SJCRH30 (cell line): ENCODE results near the gene TM9SF1. TPM values are rescaled to one million over a fixed set of nuclear protein-coding genes. Genes with fewer than 3 reads are reported as not detected.

Experiments used
- DNase-seq, 2 experiments: peaks; one replicate each; pipeline ENCODE4 v3.0.0-alpha.2; 2015 to 2020
- H3K27ac ChIP-seq: fragments of 250-450 bp; sonication (Bioruptor Pico); 2 replicates; pipeline ENCODE4 v1.5.1; 2020; ENCODE audit warnings: mild to moderate bottlenecking, moderate library complexity
- H3K27me3 ChIP-seq: fragments of 250-450 bp; sonication (Bioruptor Pico); 2 replicates; pipeline ENCODE4 v1.5.1; 2020; ENCODE audit warnings: mild to moderate bottlenecking, moderate library complexity
- H3K36me3 ChIP-seq: fragments of 250-450 bp; sonication (Bioruptor Pico); 2 replicates; pipeline ENCODE4 v1.5.1; 2020; ENCODE audit warnings: mild to moderate bottlenecking, moderate library complexity
- H3K4me1 ChIP-seq: fragments of 250-450 bp; sonication (Bioruptor Pico); 2 replicates; pipeline ENCODE4 v1.5.1; 2020; ENCODE audit warnings: mild to moderate bottlenecking, moderate library complexity
- H3K4me3 ChIP-seq: fragments of 250-450 bp; sonication (Bioruptor Pico); 2 replicates; pipeline ENCODE4 v1.5.1; 2020; ENCODE audit warnings: mild to moderate bottlenecking, moderate library complexity
- H3K9me3 ChIP-seq: fragments of 250-450 bp; sonication (Bioruptor Pico); replicated peaks from 2 replicates; pipeline ENCODE4 v1.5.1; 2020; ENCODE audit warnings: mild to moderate bottlenecking, moderate library complexity
- total RNA-seq: library from RNA; depleted of rRNA; stranded (reverse); fragments of >200 nt; shearing (Covaris generic); gene quantifications from 2 replicates; pipeline ENCODE4 v1.2.3, GENCODE V29; 2014; rRNA removed

The TM9SF1 gene
- total RNA-seq, 1 experiment from 2014 or later: 32.6 TPM

DNA sequence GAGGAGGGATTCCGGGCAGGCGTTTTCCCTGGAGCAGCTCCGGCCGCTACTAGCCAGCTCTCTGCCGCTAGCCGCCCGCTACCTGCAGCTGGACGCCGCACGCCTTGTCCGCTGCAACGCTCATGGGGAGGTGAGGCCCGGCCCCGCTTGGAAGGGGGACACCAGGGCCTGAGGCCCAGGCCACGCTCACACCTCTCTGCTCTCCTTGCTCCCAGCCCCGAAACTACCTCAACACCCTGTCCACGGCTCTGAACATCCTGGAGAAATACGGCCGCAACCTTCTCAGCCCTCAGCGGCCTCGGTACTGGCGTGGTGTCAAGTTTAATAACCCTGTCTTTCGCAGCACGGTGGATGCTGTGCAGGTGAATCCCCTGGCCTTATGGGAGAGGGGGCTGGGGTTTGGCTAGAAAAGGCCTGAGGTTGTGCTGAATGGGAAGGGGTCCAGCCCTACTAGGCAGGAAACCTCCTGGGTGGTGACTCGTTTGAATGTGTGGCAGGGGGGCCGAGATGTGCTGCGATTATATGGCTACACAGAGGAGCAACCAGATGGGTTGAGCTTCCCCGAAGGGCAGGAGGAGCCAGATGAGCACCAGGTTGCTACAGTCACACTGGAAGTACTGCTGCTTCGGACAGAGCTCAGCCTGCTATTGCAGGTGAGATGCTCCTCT lies 47.3 kb downstream of the TM9SF1 start:
- DNase-seq: no peak
- Histone ChIP-seq H3K4me3 (peak overlapping the region; percentile 87), H3K27ac (peak overlapping the region; percentile 8; the same call in 1 of the 2 replicates), H3K36me3 (peaks cover 32% of the 10 kb centered on the region), H3K4me1 (peaks cover 3% of the 10 kb centered on the region; the same call in 1 of the 2 replicates), H3K9me3 (no peaks in the 10 kb centered on the region), H3K27me3 (no peaks in the 10 kb centered on the region)

DNA sequence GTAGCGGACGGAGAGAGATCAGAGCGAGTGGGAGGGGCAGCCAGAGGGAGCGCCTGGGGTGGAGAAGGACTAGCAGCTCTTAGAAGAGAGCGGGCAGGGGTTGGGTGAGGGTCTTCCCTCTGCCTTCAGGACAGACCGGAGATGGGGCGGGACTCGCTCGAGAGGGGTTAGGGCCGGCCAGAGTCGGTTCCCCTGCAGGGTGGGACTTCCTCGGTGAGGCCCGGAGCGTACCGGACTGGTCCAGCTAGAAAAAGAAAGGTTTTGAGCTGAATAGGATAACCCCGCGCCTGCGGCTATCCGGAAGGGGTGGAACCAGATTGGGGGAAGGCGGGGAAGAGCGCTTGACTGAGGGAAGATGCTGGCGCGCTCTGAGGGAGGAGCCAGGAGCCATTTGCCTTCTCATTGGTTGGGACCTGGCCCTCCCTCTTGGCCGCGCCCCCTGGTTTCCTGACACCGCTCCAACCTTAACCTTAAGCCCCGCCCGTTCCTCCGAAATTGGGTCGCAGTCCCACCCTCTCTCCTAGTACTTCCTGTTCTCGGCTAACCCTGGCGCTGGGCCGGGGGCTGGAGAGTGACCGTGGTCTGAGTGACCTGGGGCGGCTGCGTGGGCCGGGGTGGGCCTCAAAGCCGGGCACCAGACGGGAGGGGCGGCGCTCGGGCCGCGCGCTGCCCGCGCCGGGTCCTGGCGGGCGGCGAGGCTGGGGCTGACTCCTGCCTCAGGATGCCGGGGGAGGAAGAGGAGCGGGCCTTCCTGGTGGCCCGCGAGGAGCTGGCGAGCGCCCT lies 48.1 kb downstream of the TM9SF1 start, which contains the start of gene RNF31:
RNF31 (plus strand) TSS at position 521 of the 783 bp plus-strand sequence; CDS start at position 722, 201 bp downstream.
- Histone ChIP-seq H3K9me3 (no peaks in the 10 kb centered on the region), H3K27me3 (no peaks in the 10 kb centered on the region), H3K36me3 (peaks cover 27% of the 10 kb centered on the region), H3K27ac (peak within 1 kb of the TSS; percentile 62), H3K4me3 (peak within 1 kb of the TSS; percentile 87), H3K4me1 (peaks cover 3% of the 10 kb centered on the region; the same call in 1 of the 2 replicates)
- DNase-seq: peak; percentile 98 to 99

DNA sequence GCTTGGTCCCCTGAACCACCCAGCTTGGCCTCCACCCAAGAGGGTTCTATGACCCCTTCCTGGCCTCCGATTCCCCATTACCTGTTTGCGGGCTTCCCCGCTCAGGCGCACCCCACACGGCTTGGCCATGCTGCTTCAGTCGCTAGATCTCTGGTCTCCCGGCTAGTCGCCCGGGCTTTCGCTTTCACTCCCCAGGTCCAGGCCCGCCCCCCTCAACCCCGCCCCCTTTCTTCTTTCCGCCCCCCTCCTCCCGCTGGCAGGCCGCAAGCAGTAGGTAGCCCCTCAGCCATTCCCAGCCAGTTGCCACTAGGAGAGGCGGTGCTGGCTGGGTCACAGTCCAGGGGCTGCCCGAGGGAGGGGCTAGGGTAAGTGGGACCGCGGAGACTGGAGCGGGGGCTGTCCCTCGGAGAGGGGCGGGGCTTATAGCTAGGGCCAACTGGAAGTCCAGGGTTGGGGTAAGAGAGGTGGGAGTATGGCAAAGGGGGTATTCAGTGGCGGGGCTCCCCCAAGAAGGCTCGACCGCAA lies 48.7 kb downstream of the TM9SF1 start, which contains the start of gene PSME2:
PSME2 (minus strand) TSS at position 158 of the 525 bp plus-strand sequence; CDS start at position 129, 29 bp downstream.
- Histone ChIP-seq H3K27me3 (no peaks in the 10 kb centered on the region), H3K4me1 (peaks cover 3% of the 10 kb centered on the region; the same call in 1 of the 2 replicates), H3K4me3 (peak within 1 kb of the TSS; percentile 87), H3K9me3 (no peaks in the 10 kb centered on the region), H3K27ac (peak within 1 kb of the TSS; percentile 62), H3K36me3 (peaks cover 20% of the 10 kb centered on the region)
- peak; percentile 99 for DNase-seq

DNA sequence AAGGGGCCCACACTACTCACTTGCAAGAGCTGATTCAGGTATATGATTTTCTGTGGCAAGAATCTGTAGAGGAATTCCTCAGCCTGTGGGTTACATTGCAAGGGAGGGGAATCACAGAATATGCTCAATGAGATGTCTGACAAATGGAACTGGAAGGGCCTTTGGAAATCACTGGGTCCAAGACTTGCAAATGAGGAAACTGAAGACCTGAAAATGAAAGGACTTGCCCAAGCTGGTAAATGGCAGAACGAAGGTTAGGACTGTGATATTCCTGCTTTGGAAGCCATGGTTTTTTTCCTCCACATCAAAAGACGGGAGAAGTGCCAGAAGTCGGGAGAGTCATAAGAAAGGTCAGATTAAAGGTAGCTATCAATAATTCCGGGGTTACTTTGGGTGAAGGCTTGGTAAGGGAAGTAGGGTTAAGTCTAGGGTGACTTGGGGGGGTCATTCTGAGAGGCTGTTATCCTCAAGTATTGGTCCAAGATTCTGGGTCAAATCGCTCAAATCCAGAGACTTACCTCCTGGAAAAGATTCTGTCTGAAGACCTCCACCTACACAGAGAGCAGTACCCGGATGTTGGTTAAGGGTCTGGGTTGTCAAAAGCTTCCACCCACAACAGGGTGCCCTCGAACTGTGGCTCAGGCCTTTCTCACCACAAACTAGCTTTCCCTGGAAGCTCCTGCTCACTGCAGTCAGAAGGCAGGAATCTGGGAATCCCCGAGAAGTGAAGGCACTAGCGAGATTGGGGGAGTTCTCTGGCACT lies 49.4 kb downstream of the TM9SF1 start:
- Histone ChIP-seq H3K4me3 (peak overlapping the region; percentile 87), H3K9me3 (no peaks in the 10 kb centered on the region), H3K27me3 (no peaks in the 10 kb centered on the region), H3K36me3 (peaks cover 16% of the 10 kb centered on the region), H3K27ac (peak overlapping the region; percentile 56), H3K4me1 (peaks cover 3% of the 10 kb centered on the region; the same call in 1 of the 2 replicates)
- DNase-seq: no peak

DNA sequence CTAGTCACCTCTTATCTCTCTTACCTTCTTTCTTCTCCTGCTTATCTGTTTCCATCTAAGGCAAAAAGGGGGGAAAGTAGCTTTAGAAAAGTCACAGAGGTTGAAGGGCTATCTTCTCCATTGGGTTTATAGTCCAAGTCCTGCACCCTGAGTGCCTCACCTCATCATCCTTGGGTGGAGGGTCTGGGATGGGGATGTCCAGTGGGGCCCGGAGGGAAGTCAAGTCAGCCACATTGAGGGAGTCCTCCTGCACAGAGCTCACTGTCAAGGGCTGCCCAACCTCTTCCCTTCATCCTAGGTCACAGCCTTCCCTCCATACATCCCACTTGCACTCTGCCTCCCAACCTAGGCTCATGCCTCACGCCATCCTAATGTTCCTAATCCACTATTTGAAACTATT lies 50.0 kb downstream of the TM9SF1 start:
- DNase-seq: no peak
- peaks cover 9% of the 10 kb centered on the region for H3K36me3 ChIP-seq
- no peak overlapping the region for H3K4me3 ChIP-seq
- H3K9me3 ChIP-seq: no peaks in the 10 kb centered on the region
- H3K27ac ChIP-seq: no peak overlapping the region
- peaks cover 3% of the 10 kb centered on the region; the same call in 1 of the 2 replicates for H3K4me1 ChIP-seq
- no peaks in the 10 kb centered on the region for H3K27me3 ChIP-seq

DNA sequence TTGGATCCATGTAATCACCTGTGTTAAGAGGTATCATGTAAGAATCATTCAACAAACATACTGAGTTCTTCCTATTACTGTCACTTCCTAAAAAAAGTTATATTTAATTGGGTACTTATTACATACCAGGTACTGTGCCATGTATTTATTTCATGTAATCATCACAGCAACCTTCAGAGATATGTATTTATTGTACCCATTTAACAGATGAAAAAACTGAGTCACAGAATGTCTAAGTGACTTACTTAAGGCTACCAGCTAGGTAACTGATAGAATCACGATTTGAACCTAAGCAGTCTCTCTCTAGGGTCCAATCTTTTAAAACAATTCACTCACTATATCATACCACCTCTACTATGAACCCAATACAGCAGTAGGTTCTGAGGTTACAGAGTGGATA lies 50.8 kb downstream of the TM9SF1 start:
- H3K27me3 ChIP-seq: no peaks in the 10 kb centered on the region
- H3K9me3 ChIP-seq: no peaks in the 10 kb centered on the region
- no peak overlapping the region for H3K27ac ChIP-seq
- no peak overlapping the region for H3K4me3 ChIP-seq
- DNase-seq: no peak
- peaks cover 7% of the 10 kb centered on the region for H3K36me3 ChIP-seq
- peaks cover 6% of the 10 kb centered on the region for H3K4me1 ChIP-seq

DNA sequence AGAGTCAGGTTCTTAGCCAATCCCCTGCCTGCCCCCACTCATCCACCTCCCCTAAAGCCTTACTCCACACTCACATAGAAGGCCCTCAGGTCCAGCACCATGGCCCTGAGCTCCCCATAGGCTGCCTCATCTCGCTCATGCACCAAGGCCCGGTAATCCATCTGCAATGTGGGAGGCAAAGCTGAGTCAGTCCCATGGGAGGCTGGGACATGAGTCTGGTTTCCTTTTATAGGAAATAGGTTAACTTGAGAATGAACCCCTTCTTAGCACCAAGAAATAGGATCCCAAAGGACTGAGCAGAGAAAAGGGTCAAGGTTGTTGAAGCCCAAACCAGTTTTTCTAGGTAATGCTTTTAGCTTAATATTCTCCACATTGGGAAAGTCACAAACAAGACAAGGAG lies 51.7 kb downstream of the TM9SF1 start:
- Histone ChIP-seq H3K27me3 (no peaks in the 10 kb centered on the region), H3K27ac (no peak overlapping the region), H3K9me3 (no peaks in the 10 kb centered on the region), H3K36me3 (peaks cover 15% of the 10 kb centered on the region), H3K4me3 (no peak overlapping the region), H3K4me1 (peaks cover 11% of the 10 kb centered on the region)
- DNase-seq: no peak

DNA sequence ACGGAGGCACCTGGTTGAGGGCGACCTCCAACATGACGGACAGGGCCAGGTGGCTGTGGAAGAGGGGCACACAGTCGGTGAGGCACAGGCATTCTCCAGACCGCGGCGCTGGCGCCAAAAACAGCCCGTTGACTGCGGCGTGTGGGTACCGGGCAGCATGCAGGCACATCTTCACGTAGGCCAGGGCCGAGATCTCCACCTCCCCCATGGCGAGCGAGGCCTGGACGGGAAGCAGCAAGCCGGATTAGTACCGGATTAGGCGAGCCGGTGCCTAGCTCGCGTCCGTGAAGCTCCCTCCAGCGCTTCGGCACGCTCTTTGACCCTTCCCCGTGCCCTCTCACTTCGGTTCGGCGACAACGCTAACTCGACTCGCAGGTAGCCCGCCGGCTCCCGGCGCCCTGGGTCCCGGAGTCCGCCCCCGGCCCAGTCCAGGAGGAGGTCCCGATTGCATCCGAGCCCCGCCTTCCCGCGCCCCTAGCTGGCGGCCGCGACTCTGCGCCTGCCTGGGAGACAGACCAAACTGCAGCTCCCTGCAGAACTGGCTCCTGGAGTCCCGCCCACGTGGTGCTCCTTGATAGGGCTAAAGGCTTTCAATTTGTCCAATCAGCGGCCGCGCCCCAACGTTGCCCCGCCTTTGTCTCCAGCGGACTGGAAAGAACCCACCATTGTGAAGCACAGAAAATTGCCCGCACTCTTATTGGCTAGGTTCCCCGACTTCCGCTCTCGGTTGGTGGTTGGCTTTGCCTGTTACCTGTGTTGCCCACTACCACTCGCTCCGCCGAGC lies 54.0 kb downstream of the TM9SF1 start, which contains the start of gene EMC9:
EMC9 (minus strand) TSS at position 495 of the 784 bp plus-strand sequence; CDS start at position 208, 287 bp downstream.
- Histone ChIP-seq H3K27me3 (no peaks in the 10 kb centered on the region), H3K4me3 (peak within 1 kb of the TSS; percentile 84), H3K36me3 (peaks cover 29% of the 10 kb centered on the region), H3K4me1 (peaks cover 8% of the 10 kb centered on the region; the same call in 1 of the 2 replicates), H3K27ac (peak within 1 kb of the TSS; percentile 99), H3K9me3 (no peaks in the 10 kb centered on the region)
- peak; percentile 100 for DNase-seq

DNA sequence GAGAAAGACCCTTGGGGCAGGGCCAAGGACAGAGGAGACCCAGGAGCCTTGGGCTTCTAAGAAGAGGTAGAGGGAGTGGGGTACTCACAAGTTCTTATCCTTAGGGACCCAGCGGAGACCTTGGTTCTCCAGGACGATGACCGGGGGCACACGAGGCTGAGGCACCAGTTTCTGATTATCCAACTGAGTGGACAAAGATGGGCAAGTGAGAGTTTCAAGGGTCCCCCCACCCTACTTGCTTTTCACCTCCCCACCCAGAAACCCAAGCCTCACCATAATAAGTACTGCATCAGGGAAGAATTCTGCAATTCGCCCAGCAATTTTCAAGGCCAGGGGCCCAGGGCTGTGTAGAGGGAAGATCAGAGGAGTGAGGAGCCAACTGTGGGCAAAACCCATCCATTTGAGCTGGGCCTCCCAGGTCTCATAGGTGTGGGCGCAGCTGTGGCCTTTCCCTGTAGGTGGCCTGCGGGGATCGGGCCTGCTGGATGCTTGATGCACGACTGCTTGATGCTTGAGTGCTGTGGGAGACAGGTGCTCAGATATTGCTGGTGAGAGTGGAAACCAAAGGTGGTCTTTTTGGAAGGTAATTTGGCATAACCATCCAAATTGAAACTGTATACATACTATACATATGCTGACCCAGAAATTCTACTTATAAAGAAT lies 55.8 kb downstream of the TM9SF1 start:
- Histone ChIP-seq H3K4me1 (peaks cover 15% of the 10 kb centered on the region; the same call in 1 of the 2 replicates), H3K4me3 (peak overlapping the region; percentile 84), H3K27ac (no peak overlapping the region; the same call in 1 of the 2 replicates), H3K9me3 (no peaks in the 10 kb centered on the region), H3K36me3 (peaks cover 30% of the 10 kb centered on the region), H3K27me3 (no peaks in the 10 kb centered on the region)
- peak in 1 of 2 experiments; percentile 31 for DNase-seq

Other genes starting within 250 kb of the TM9SF1 start
- gene DHRS4, start 241.7 kb downstream of the TM9SF1 start, total RNA-seq: 18.3 and 18.6 TPM in 2 replicates
- 11.1 and 11.7 TPM in 2 replicates for gene DHRS4L2, start 206.5 kb downstream of the TM9SF1 start, total RNA-seq
- gene CARMIL3, start 143.4 kb downstream of the TM9SF1 start, total RNA-seq: 0.20 and 0.40 TPM in 2 replicates
- not detected in 2 replicates for gene CPNE6, start 123.9 kb downstream of the TM9SF1 start, total RNA-seq
- 14.9 and 16.2 TPM in 2 replicates for gene PCK2, start 101.1 kb downstream of the TM9SF1 start, total RNA-seq
- gene DCAF11, start 80.7 kb downstream of the TM9SF1 start, total RNA-seq: 75.2 and 82.0 TPM in 2 replicates
- 3.5 and 4.4 TPM in 2 replicates for gene NRL, start 80.5 kb downstream of the TM9SF1 start, total RNA-seq
- 137 and 161 TPM in 2 replicates for gene FITM1, start 64.8 kb downstream of the TM9SF1 start, total RNA-seq
- 118 and 120 TPM in 2 replicates for gene PSME1, start 59.2 kb downstream of the TM9SF1 start, total RNA-seq
- 45.6 and 52.7 TPM in 2 replicates for gene EMC9, start 53.9 kb downstream of the TM9SF1 start, total RNA-seq
- 237 and 253 TPM in 2 replicates for gene PSME2, start 48.8 kb downstream of the TM9SF1 start, total RNA-seq
- 43.0 and 58.8 TPM in 2 replicates for gene RNF31, start 47.9 kb downstream of the TM9SF1 start, total RNA-seq
- 11.1 and 15.9 TPM in 2 replicates for gene IRF9, start 34.2 kb downstream of the TM9SF1 start, total RNA-seq
- gene REC8, start 23.4 kb downstream of the TM9SF1 start, total RNA-seq: 1.1 and 2.5 TPM in 2 replicates
- gene IPO4, start 6.6 kb downstream of the TM9SF1 start, total RNA-seq: 56.0 and 60.0 TPM in 2 replicates
- gene TSSK4, start 10.3 kb upstream of the TM9SF1 start, total RNA-seq: 0.13 and 0.18 TPM in 2 replicates
- 21.5 and 29.1 TPM in 2 replicates for gene CHMP4A, start 18.0 kb upstream of the TM9SF1 start, total RNA-seq
- gene MDP1, start 20.6 kb upstream of the TM9SF1 start, total RNA-seq: 16.9 and 27.7 TPM in 2 replicates
- gene NEDD8, start 36.9 kb upstream of the TM9SF1 start, total RNA-seq: 296 and 300 TPM in 2 replicates
- gene GMPR2, start 37.5 kb upstream of the TM9SF1 start, total RNA-seq: 45.8 and 54.1 TPM in 2 replicates
- gene TINF2, start 47.2 kb upstream of the TM9SF1 start, total RNA-seq: 22.8 and 24.5 TPM in 2 replicates
- 0.05 and 0.20 TPM in 2 replicates for gene TGM1, start 67.7 kb upstream of the TM9SF1 start, total RNA-seq
- 10.5 and 11.6 TPM in 2 replicates for gene RABGGTA, start 76.2 kb upstream of the TM9SF1 start, total RNA-seq
- gene DHRS1, start 104.3 kb upstream of the TM9SF1 start, total RNA-seq: 9.5 and 9.6 TPM in 2 replicates
- gene NOP9, start 104.4 kb upstream of the TM9SF1 start, total RNA-seq: 30.1 and 33.0 TPM in 2 replicates
- gene CIDEB, start 112.5 kb upstream of the TM9SF1 start, total RNA-seq: 0.08 and 0.20 TPM in 2 replicates
- 4.4 and 5.3 TPM in 2 replicates for gene LTB4R2, start 114.7 kb upstream of the TM9SF1 start, total RNA-seq
- gene LTB4R, start 116.1 kb upstream of the TM9SF1 start, total RNA-seq: 2.0 and 3.8 TPM in 2 replicates
- 0.03 TPM in 1 of 2 replicates, not detected in the other for gene ADCY4, start 139.6 kb upstream of the TM9SF1 start, total RNA-seq
- not detected in 2 replicates for gene RIPK3, start 144.6 kb upstream of the TM9SF1 start, total RNA-seq
- 33.3 and 39.3 TPM in 2 replicates for gene NFATC4, start 172.7 kb upstream of the TM9SF1 start, total RNA-seq
- gene NYNRIN, start 203.6 kb upstream of the TM9SF1 start, total RNA-seq: 11.9 and 12.1 TPM in 2 replicates
- 0.05 and 0.12 TPM in 2 replicates for gene CBLN3, start 234.2 kb upstream of the TM9SF1 start, total RNA-seq
- 5.9 and 6.0 TPM in 2 replicates for gene KHNYN, start 234.5 kb upstream of the TM9SF1 start, total RNA-seq
- 29.3 and 34.1 TPM in 2 replicates for gene SDR39U1, start 247.3 kb upstream of the TM9SF1 start, total RNA-seq